ENCODE data around the gene GUCY1A1.

GUCY1A1 gene

DNA sequence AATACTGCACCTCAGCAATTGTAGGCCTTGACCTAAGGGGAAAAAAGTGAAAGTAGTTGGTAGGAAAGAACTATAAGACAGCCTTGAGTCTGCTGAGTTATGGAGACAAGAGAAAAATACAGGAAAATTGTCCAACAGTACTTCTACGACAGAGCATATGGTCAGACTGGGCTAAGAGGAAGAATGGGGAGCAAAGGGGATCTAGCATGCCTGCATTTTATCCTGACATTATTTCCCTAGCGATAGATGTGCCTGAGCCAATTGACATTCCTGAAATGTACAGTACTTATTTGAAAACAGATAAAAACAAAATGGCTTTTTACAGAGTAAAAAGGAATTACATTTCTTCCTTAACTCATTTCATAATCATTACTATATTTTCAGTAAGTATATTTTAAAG lies 22.2 kb downstream of the GUCY1A1 start:
- H3K4me3 ChIP-seq (ENCODE audit: low read depth, low read length): no peak overlapping the region
- TF ChIP-seq, protein P1, sequence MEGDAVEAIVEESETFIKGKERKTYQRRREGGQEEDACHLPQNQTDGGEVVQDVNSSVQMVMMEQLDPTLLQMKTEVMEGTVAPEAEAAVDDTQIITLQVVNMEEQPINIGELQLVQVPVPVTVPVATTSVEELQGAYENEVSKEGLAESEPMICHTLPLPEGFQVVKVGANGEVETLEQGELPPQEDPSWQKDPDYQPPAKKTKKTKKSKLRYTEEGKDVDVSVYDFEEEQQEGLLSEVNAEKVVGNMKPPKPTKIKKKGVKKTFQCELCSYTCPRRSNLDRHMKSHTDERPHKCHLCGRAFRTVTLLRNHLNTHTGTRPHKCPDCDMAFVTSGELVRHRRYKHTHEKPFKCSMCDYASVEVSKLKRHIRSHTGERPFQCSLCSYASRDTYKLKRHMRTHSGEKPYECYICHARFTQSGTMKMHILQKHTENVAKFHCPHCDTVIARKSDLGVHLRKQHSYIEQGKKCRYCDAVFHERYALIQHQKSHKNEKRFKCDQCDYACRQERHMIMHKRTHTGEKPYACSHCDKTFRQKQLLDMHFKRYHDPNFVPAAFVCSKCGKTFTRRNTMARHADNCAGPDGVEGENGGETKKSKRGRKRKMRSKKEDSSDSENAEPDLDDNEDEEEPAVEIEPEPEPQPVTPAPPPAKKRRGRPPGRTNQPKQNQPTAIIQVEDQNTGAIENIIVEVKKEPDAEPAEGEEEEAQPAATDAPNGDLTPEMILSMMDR (IDR thresholded peaks at IDR 0.05; ENCODE audit: insufficient read depth, low read depth, low read length, missing control alignments): no peak
- DNase-seq (ENCODE audit: low read depth): no peak

DNA sequence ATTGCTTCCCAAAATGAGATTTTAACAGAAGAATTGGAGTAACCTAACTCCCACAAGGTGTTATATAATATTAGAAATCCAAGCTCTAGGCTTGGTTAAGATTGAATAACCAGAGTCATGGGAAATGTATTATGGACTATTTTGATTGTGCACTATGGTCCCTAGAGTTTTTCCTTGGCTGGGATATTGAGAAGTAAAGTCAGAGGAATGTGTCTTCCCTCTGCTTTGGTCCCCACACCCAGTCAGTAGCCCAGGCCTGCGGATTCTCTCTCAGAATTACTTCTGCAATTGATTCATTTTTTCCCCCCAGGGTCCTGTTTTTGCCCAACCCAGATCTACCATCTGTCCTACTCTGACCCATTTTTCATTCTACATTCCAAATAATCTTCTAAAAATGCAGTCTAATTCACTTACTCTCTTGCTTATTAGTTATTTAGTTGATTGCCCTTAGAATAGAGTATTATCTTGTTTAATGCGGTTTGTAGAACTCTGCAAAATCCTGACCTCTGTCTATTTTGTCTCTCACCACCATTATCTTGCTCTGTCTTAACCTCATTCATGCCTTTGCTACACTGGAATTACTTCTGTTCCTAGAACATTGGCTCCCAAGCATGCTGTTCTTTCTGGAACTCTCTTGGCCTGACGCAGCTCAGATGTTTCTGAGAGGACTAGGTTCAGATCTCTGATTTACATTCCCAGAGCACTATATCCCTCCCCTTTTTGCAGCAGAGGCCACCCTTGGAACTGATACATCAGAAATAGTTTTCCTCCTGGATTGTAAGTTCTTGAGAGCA lies 23.6 kb downstream of the GUCY1A1 start:
- TF ChIP-seq, protein P1 (IDR thresholded peaks at IDR 0.05; ENCODE audit: insufficient read depth, low read depth, low read length, missing control alignments): no peak
- DNase-seq (ENCODE audit: low read depth): no peak

DNA sequence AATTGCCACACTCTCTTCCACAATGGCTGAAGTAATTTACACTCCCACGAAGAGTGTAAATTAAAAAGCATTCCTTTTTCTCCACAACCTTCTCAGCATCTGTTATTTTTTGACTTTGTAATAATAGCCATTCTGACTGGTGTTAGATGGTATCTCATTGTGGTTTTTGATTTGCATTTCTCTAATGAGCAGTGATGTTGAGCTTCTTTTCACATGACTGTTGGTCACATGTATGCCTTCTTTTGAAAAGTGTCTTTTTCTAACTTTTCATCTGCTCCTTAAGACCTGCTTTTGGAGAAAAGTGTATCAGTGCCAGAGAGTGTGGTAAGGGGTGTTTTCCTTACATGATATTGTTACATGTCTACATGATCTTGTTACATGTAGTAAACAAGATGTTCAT lies 25.7 kb downstream of the GUCY1A1 start:
- no peak overlapping the region for H3K4me3 ChIP-seq (ENCODE audit: low read depth, low read length)
- no peak for DNase-seq (ENCODE audit: low read depth)
- TF ChIP-seq, protein P1 (IDR thresholded peaks at IDR 0.05; ENCODE audit: insufficient read depth, low read depth, low read length, missing control alignments): no peak

More for the DNA sequence above, 23.6 kb downstream of the GUCY1A1 start:
- no peak overlapping the region for H3K4me3 ChIP-seq (ENCODE audit: low read depth, low read length)

DNA sequence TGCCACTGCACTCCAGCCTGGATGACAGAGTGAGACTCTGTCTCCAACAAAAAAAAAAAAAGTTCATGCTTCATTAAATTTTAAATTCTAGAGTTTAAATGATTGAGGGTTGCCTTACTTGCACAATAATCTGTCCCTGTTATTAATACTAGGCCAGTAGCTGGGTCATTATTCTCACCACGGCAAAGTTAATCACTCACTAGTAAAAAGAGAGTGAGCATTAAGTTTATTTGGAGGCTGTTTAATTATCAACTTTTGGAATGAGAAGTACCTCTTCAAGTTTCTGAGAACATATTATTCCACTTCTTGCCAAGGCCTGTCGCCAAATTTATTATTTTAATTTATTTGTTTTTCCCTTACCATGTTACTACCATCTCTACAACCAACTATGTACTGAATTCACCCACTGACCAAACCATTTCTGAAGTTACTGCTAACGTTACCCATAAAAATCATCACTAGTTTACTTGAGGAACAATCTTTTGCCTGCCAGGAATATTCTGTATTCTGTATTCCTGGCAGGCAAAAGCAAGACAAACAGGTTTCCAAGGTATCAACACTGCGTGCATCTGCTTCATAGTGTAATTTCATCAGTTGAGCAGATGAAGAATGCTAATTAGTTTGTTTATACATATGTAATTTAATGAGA lies 26.5 kb downstream of the GUCY1A1 start:
- no peak for DNase-seq (ENCODE audit: low read depth)
- TF ChIP-seq, protein P1 (IDR thresholded peaks at IDR 0.05; ENCODE audit: insufficient read depth, low read depth, low read length, missing control alignments): no peak
- H3K4me3 ChIP-seq (ENCODE audit: low read depth, low read length): no peak overlapping the region

DNA sequence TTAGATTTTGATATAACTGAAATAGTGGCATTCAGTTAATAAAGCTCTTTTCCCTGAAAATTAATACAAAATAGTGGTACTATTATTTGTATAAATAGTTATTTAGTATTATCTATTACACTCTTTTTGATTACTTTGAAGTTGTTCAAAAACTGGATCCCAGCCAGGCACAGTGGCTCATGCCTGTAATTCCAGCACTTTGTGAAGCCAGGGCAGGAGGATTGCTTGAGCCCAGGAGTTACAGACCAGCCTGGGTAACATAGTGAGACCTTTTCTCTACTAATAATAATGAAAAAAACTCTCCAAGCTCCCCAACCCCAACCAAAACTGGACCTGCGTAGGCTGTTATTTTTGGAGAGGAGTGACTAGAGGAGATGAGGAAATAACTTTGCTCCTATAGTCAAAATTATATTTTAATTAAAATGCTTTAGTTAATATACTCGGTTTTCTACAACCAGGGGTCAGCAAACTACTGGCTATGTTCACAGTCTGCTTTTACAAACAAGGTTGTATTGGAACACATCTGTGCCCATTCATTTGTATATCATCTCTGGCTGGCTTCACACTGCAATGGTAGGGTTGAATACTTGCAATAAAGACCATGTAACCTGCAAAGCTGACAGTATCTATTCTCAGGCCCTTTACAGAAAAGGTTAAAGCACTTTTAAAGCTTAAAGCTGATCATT lies 27.6 kb downstream of the GUCY1A1 start:
- TF ChIP-seq, protein P1 (IDR thresholded peaks at IDR 0.05; ENCODE audit: insufficient read depth, low read depth, low read length, missing control alignments): no peak
- no peak for DNase-seq (ENCODE audit: low read depth)
- no peak overlapping the region for H3K4me3 ChIP-seq (ENCODE audit: low read depth, low read length)

DNA sequence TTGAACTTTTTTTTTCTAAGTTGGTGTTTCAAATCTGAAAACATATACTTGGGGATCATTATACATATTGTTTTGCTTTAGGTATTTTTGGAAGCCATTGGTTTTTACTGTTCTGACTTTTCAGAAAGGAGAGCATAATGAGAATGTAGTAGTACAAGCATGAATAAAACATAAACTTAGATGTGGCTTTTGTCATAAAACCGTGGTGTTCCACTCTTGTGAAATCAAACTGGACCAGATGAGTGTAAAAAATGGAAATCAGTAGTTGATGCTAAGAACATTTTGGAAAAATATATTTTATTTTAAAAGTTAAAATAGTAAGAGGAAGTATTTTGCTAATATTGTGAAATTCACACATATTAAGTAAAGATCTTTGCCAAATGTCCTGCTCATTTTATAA lies 29.6 kb downstream of the GUCY1A1 start:
- H3K4me3 ChIP-seq (ENCODE audit: low read depth, low read length): no peak overlapping the region
- TF ChIP-seq, protein P1 (IDR thresholded peaks at IDR 0.05; ENCODE audit: insufficient read depth, low read depth, low read length, missing control alignments): no peak
- DNase-seq (ENCODE audit: low read depth): no peak

Measured in GM12865 (cell line).